ENCODE data around the gene GPR75. TPM values are rescaled to one million over a fixed set of nuclear protein-coding genes. Genes with fewer than 3 reads are reported as not detected.
"Not testable (repeated sequence)": the region's sequence is repeated elsewhere in the genome, so short reads cannot be mapped to it uniquely, and the experiment has no call there.

GPR75 gene
- total RNA-seq, 2 experiments from 2014 or later: 3.3 to 3.7 TPM

DNA sequence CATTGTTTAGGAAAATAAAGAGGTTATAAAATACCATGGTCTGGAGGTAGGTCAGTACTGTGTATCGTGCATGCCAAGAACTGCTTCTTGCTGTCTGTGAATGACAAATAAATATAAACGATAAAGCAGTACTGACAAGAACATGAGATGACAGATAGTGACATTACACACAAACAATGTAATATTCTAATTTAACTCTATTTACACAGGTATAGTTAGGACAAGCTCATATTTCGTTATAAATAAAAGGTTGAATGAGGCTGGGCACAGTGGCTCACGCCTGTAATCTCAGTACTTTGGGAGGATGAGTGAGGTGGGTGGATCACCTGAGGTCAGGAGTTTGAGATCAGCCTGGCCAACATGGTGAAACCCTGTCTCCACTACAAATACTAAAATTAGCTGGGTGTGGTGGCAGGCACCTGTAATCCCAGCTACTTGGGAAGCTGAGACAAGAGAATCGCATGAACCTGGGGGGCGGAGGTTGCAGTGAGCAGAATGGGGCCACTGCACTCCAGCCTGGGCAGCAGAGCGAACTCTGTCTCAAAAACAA is 14.7 kb upstream of the GPR75 start:
- Mint-ChIP-seq H3K4me1 (no peaks in the 10 kb centered on the region), H3K36me3 (peaks cover 29% of the 10 kb centered on the region), H3K27ac (no peak overlapping the region), H3K4me3 (no peak overlapping the region), H3K9me3 (ENCODE audit: low read depth) (no peaks in the 10 kb centered on the region), H3K27me3 (no peaks in the 10 kb centered on the region)
- ATAC-seq: no peak
- no peak for DNase-seq
- CTCF ChIA-PET: no interaction called here

DNA sequence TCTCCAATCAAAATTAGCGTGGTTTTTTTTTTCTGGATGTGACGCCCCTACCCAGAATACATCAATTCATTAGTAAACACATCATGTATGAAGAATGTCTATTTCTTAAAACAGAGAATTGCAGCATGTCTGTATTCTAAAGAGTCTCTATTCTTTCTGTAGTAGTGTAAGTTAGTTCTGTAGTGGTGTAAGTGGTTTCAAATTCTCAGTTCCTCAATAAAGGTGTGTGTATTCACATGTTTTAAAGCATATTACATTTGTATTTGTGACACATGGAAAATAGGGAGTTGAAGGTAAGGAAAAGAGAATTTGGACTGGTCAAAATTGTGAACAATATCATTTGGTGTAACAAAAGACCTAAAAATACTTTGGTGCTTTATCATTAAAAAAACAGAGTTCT is 8.0 kb upstream of the GPR75 start:
- Mint-ChIP-seq H3K27ac (no peak overlapping the region), H3K9me3 (ENCODE audit: low read depth) (no peaks in the 10 kb centered on the region), H3K27me3 (no peaks in the 10 kb centered on the region), H3K4me3 (no peak overlapping the region), H3K36me3 (peaks cover 22% of the 10 kb centered on the region), H3K4me1 (no peaks in the 10 kb centered on the region)
- ATAC-seq: no peak
- CTCF ChIA-PET: no interaction called here
- no peak for DNase-seq

DNA sequence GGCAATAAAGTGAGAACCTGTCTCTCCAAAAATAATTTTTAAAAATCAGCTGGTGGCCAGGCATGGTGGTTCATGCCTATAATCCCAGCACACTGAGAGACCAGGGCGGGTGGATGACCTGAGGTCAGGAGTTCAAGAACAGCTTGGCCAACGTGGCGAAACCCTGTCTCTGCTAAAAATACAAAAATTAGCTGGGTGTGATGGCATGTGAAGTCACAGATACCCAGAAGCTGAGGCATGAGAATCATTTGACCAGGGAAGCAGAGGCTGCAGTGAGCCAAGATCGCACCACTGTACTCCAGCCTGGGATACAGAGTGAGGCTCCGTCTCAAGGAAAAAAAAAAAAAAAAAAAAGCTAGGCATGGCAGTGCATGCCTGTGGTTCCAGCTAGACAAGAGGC is 7.4 kb upstream of the GPR75 start:
- Mint-ChIP-seq H3K27ac (no peak overlapping the region), H3K4me1 (no peaks in the 10 kb centered on the region), H3K27me3 (no peaks in the 10 kb centered on the region), H3K36me3 (peaks cover 22% of the 10 kb centered on the region), H3K4me3 (no peak overlapping the region), H3K9me3 (ENCODE audit: low read depth) (no peaks in the 10 kb centered on the region)
- CTCF ChIA-PET: no interaction called here
- ATAC-seq (no peak), DNase-seq (no peak)

DNA sequence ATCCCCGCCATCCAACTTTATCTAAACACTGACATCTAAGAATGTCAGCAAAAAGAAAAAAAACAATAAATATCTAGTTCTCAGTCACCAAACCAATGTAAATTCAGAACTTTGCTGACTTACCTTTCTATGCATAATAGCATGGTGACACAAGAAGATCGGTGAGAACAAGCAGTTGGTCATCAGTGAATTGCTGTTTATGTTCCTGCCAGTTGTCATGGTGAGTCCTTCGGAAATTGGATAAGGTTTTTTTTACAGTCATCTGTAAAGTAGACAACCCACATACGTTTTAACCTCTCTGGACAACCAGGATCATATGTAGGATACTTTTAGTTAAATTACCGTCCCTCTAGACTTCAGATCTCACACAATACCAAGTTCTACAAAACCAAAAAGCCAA is 6.2 kb upstream of the GPR75 start:
- Mint-ChIP-seq H3K27ac (no peak overlapping the region), H3K4me3 (no peak overlapping the region), H3K9me3 (ENCODE audit: low read depth) (no peaks in the 10 kb centered on the region), H3K4me1 (no peaks in the 10 kb centered on the region), H3K27me3 (no peaks in the 10 kb centered on the region), H3K36me3 (peaks cover 23% of the 10 kb centered on the region)
- DNase-seq (no peak), ATAC-seq (no peak)
- CTCF ChIA-PET: no interaction called here

DNA sequence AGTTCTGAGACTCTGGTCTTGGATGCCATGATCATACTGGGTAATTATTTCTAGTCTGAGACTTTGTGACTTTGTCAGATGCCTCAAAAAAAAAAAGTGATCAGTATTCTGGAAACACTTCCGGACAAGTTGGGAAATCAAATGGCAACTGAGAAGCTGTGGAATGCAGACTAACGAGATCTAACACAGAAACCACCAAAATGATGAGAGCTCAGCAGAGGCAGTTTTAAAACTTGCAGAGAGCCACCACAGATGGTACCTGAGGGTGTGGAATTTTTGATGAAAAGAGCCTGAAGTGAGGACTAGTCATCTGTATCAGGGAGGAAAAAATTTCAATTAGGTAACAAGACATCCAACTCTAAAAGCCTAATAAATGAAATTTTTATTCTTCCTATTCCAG is 5.5 kb upstream of the GPR75 start:
- CTCF ChIA-PET: no interaction called here
- H3K9me3 Mint-ChIP-seq (ENCODE audit: low read depth): no peaks in the 10 kb centered on the region
- H3K4me1 Mint-ChIP-seq: no peaks in the 10 kb centered on the region
- H3K36me3 Mint-ChIP-seq: peaks cover 26% of the 10 kb centered on the region
- H3K4me3 Mint-ChIP-seq: no peak overlapping the region
- no peaks in the 10 kb centered on the region for H3K27me3 Mint-ChIP-seq
- DNase-seq (no peak), ATAC-seq (no peak)
- H3K27ac Mint-ChIP-seq: no peak overlapping the region

DNA sequence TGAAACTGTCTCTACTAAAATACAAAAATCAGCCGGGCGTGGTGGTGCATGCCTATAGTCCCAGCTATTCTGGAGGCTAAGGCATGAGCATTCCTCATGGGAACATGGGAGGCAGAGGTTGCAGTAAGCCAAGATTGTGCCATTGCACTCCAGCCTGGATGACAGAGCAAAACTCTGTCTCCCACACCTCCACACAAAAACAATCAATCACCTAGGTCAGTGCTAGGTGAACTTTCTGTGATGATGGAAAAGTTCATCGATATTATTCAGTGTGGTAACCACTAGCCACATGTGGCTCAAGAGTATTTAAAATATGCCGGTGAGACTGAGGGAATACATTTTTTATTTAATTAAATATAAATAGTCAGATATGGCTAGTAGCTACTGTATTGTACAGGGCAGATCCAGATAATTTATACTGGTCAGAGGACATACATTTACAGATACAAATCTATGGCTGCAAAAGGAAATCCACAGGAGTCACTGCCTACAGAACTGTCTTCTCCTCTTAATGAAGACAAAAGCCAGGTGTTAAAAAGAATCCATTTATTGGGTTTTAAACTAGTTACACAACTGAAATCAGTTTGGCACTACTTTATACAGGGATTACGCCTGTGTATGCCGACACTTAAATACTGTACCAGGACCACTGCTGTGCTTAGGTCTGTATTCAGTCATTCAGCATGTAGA is 3.9 kb upstream of the GPR75 start:
- H3K4me1 Mint-ChIP-seq: no peaks in the 10 kb centered on the region
- ATAC-seq (no peak), DNase-seq (no peak)
- CTCF ChIA-PET: no interaction called here
- H3K36me3 Mint-ChIP-seq: peaks cover 28% of the 10 kb centered on the region
- no peaks in the 10 kb centered on the region for H3K9me3 Mint-ChIP-seq (ENCODE audit: low read depth)
- H3K4me3 Mint-ChIP-seq: no peak overlapping the region
- no peak overlapping the region for H3K27ac Mint-ChIP-seq
- no peaks in the 10 kb centered on the region for H3K27me3 Mint-ChIP-seq

DNA sequence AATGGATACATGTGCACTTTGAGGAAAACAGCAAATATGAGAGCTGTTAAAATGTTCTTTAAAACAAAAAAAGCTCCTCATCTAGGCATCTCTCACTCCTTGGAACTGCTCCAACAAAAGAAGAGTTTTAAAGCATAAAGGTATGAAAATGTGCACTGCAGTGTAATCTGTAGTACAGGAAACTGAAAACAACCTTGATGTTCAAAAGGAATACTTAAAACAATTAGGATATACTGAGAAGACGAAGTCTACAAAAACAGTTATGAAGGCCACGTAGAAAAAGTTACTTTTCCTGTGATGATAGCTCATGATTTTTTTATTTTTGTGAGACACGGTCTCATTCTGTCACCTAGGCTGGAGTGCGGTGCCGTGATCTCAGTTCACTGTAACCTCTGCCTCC is 2.1 kb upstream of the GPR75 start:
- Mint-ChIP-seq H3K27me3 (no peaks in the 10 kb centered on the region), H3K4me3 (no peak overlapping the region), H3K27ac (no peak overlapping the region), H3K9me3 (ENCODE audit: low read depth) (no peaks in the 10 kb centered on the region), H3K36me3 (peaks cover 28% of the 10 kb centered on the region), H3K4me1 (no peaks in the 10 kb centered on the region)
- no peak for DNase-seq
- CTCF ChIA-PET: no interaction called here
- ATAC-seq: no peak

DNA sequence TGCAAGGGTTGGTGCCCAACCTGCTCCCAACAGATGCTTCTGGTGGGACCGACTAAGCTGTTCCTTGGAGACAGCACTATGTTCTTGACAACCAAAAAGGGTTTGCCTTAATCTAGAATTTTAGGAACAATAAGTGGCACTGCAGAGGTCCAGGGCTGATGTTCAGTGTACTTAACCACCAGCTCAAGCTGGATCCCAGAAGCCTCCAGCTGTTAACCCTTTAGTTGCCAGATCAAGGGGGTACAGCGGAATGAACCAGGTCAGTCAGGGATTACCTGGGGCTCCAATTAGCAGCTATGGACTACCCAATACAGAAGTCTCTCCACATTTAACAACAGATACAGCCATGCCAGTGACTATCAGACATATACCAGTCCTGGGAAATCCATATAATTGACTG is 3.5 kb downstream of the GPR75 start:
- Mint-ChIP-seq H3K27ac (no peak overlapping the region), H3K36me3 (peaks cover 22% of the 10 kb centered on the region)
- CTCF ChIA-PET: interaction anchor here (0.6 kb wide), 1 partner anchor 249 kb away, joined by 3 read pairs; no protein-coding TSS in a partner anchor

DNA sequence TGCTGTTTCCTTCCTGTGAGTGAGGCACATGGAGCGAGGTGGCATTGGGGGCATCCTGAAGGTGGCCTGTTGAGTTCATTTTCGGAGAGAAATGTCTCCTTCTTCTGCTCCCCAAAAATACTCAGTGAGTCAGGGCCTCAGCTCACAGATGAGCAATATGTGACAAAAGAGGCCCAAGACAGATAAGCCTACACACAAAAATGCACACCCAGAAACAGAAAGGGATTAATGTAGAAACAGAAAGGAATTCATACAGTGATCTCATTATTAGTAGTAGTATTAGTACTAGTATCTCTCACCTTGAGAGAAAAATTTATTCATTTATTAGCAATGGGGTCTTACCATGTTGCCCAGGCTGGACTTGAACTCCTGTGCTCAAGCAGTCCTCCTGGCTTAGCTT is 5.1 kb downstream of the GPR75 start:
- H3K4me3 Mint-ChIP-seq: no peak overlapping the region
- H3K27ac Mint-ChIP-seq: no peak overlapping the region
- H3K27me3 Mint-ChIP-seq: no peaks in the 10 kb centered on the region
- no peaks in the 10 kb centered on the region for H3K4me1 Mint-ChIP-seq
- peaks cover 18% of the 10 kb centered on the region for H3K36me3 Mint-ChIP-seq
- ATAC-seq: no peak
- DNase-seq: no peak
- CTCF ChIA-PET: interaction anchor here (1.0 kb wide), 1 partner anchor 439 kb away, joined by 3 read pairs; no protein-coding TSS in a partner anchor
- no peaks in the 10 kb centered on the region for H3K9me3 Mint-ChIP-seq (ENCODE audit: low read depth)

More for the DNA sequence above, 3.5 kb downstream of the GPR75 start:
- DNase-seq (no peak), ATAC-seq (no peak)
- no peaks in the 10 kb centered on the region for H3K27me3 Mint-ChIP-seq
- no peaks in the 10 kb centered on the region for H3K4me1 Mint-ChIP-seq
- H3K9me3 Mint-ChIP-seq (ENCODE audit: low read depth): no peaks in the 10 kb centered on the region
- no peak overlapping the region for H3K4me3 Mint-ChIP-seq

DNA sequence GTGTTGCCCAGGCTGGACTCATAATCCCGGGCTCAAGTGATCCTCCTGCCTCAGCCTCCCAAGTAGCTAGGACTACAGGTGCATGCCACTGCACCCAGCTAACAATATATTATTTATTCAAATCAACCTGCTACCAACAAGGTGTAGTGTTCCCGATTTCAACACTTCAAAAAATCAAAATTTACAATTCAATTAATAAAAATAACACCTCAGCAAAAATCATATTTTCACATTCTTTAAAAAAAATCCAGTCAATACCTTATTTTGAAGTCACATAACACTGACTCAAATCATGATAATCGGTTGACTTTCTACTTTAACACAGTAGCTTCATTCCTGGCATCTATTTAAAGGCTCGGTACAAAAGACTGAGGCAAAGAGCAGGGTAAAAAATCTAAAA is 7.2 kb downstream of the GPR75 start:
- Mint-ChIP-seq H3K4me3 (no peak overlapping the region), H3K27me3 (no peaks in the 10 kb centered on the region), H3K27ac (no peak overlapping the region), H3K4me1 (no peaks in the 10 kb centered on the region), H3K36me3 (peaks cover 12% of the 10 kb centered on the region), H3K9me3 (ENCODE audit: low read depth) (no peaks in the 10 kb centered on the region)
- CTCF ChIA-PET: no interaction called here
- ATAC-seq: no peak
- no peak for DNase-seq

DNA sequence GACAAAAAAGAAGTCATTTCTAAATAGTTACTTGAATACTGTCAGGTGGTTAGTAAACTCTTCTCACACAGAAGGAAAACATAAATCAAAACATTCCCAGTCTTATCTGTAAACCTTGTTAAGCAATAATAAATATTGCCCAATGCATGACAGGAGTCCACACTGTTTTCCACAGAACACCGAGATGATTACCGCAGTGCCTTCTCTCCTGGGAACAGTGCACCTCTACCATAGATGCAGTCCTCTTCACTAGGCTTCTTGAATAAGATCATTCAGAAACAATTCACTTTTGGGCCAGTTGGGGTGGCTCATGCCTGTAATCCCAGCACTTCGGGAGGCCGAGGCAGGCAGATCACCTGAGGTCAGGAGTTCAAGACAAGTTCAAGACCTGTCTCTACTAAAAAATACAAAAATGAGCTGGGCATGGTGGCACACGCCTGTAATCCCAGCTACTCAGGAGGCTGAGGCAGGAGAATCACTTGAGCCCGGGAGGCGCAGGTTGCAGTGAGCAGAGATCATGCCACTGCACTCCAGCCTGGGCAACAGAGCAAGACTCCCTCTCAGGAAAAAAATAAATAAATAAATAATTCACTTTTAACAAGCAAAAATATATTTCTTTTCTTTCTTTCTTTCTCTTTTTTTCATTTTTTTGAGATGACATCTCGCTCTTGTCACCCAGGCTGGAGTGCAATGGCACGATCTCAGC is 8.6 kb downstream of the GPR75 start:
- H3K27ac Mint-ChIP-seq; H3K27me3 Mint-ChIP-seq; H3K9me3 Mint-ChIP-seq (ENCODE audit: low read depth); ATAC-seq; H3K4me1 Mint-ChIP-seq; H3K4me3 Mint-ChIP-seq; DNase-seq; CTCF ChIA-PET: not testable (repeated sequence)
- H3K36me3 Mint-ChIP-seq: peaks cover 11% of the 10 kb centered on the region

DNA sequence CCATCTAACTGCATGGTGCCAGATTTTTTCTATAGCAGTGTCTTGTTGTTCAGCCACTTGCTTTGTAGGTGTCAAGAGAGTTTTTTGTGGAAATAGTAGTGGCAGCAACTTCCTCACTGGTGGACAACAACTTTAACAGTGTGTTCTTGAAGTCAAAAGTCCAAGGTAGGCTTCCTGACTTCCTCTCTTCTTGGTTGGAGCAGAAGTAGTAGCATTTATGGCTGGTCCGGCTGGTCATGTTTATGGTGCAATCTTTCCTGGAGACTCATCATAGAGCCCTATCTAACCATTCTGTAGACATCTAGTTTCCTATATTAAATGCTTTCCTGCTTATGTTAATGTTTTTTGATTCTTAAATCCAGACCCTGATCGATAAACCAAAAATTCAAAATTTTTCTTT is 11.7 kb downstream of the GPR75 start:
- CTCF ChIA-PET: no interaction called here
- no peaks in the 10 kb centered on the region for H3K4me1 Mint-ChIP-seq
- no peak overlapping the region for H3K4me3 Mint-ChIP-seq
- H3K9me3 Mint-ChIP-seq (ENCODE audit: low read depth): no peaks in the 10 kb centered on the region
- H3K27ac Mint-ChIP-seq: no peak overlapping the region
- H3K36me3 Mint-ChIP-seq: peaks cover under 1% of the 10 kb centered on the region
- H3K27me3 Mint-ChIP-seq: no peaks in the 10 kb centered on the region
- DNase-seq (no peak), ATAC-seq (no peak)

DNA sequence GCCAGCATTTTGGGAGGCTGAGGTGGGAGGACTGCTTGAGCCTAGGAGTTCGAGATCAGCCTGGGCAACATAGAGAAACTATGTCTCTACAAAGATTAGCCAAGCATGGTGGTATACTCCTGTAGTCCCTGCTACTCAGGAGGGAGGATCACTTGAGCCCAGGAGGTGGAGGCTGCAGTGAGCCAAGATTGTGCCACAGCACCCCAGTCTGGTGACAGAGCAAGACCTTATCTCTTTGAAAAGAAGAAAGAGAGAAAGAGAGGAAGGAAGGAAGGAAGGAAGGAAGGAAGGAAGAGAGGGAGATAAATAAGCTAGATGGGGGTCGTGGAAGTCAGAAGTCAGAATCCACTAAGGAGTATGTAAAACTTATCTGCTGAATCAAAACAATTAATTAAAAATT is 16.2 kb downstream of the GPR75 start:
- H3K9me3 Mint-ChIP-seq (ENCODE audit: low read depth): no peaks in the 10 kb centered on the region
- no peak overlapping the region for H3K4me3 Mint-ChIP-seq
- CTCF ChIA-PET: no interaction called here
- H3K27me3 Mint-ChIP-seq: no peaks in the 10 kb centered on the region
- peaks cover 1% of the 10 kb centered on the region for H3K36me3 Mint-ChIP-seq
- no peak overlapping the region for H3K27ac Mint-ChIP-seq
- H3K4me1 Mint-ChIP-seq: peaks cover 2% of the 10 kb centered on the region
- ATAC-seq (no peak), DNase-seq (no peak)

DNA sequence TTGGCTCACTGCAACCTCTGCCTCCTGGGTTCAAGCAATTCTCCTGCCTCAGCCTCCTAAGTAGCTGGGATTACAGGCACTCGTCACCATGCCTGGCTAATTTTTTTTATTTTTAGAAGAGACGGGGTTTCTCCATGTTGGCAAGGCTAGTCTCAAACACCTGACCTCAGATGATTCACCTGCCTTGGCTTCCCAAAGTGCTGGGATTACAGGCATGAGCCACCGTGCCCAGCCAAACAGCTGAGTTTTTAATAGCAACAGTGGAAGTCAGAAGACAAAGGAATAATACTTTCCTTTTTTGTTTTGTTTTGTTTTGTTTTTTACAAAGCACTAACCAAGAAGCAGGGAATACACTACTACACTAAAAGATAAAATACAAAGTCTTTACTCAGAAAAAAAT is 16.9 kb downstream of the GPR75 start:
- Mint-ChIP-seq H3K9me3 (ENCODE audit: low read depth) (no peaks in the 10 kb centered on the region), H3K36me3 (peaks cover 1% of the 10 kb centered on the region), H3K27ac (no peak overlapping the region), H3K4me3 (no peak overlapping the region), H3K4me1 (peaks cover 2% of the 10 kb centered on the region), H3K27me3 (no peaks in the 10 kb centered on the region)
- CTCF ChIA-PET: no interaction called here
- DNase-seq (no peak), ATAC-seq (no peak)
